CD4-positive, alpha-beta T cell (primary cell): ENCODE results near the gene CDK8. TPM values are rescaled to one million over a fixed set of nuclear protein-coding genes. Genes with fewer than 3 reads are reported as not detected.

Source experiments
- ATAC-seq: fragments of 200-7000 bp; cut with Tn5 transposase; one replicate; pipeline ENCODE4 v1.10.0; 2022; ENCODE audit warnings: mild to moderate bottlenecking; ENCODE audit not compliant: poor library complexity
- CTCF ChIA-PET: fragments of 350-600 bp; sonication (Branson Sonifier 250); formaldehyde crosslinking; loops from one replicate; lab custom pipeline; 2021; ENCODE audit warnings: antibody characterized with exemption, inconsistent platforms; lab: Charles Lee
- POLR2A ChIA-PET: fragments of 350-600 bp; sonication (Branson Sonifier 250); formaldehyde crosslinking; loops from one replicate; lab custom pipeline; 2021; ENCODE audit warnings: antibody characterized with exemption, inconsistent platforms; lab: Charles Lee
- DNase-seq, 14 experiments: peaks; one replicate each; pipeline ENCODE4 v3.0.0-alpha.2; 2013 to 2020; ENCODE audit warnings: mixed read lengths in 2 of 14
- H3K27ac ChIP-seq, 2 donors: one replicate each; pipeline versions ENCODE4 v1.5.1 to v1.7.0; 2013; ENCODE audit warnings: low read length in 2 of 2, low read depth in 1 of 2, mild to moderate bottlenecking in 1 of 2
- H3K27me3 ChIP-seq, 2 experiments: 1 replicate in 1 of 2; 2 replicates in 1 of 2; pipeline versions ENCODE4 v1.6.1 to v1.7.0; 2013; ENCODE audit warnings: low read length in 2 of 2, control low read depth in 1 of 2, mild to moderate bottlenecking in 1 of 2, moderate library complexity in 1 of 2; ENCODE audit not compliant: insufficient read depth in 2 of 2, control insufficient read depth in 1 of 2
- H3K36me3 ChIP-seq: one replicate; pipeline ENCODE4 v1.6.1; 2013; ENCODE audit warnings: low read length, control low read depth; ENCODE audit not compliant: insufficient read depth
- H3K4me1 ChIP-seq: one replicate; pipeline ENCODE4 v1.6.1; 2013; ENCODE audit warnings: low read length, control low read depth; ENCODE audit not compliant: insufficient read depth
- H3K4me3 ChIP-seq: one replicate; pipeline ENCODE4 v1.5.1; 2013; ENCODE audit warnings: mild to moderate bottlenecking, low read length, moderate library complexity
- H3K9me3 ChIP-seq, 2 experiments: 1 replicate in 1 of 2; 2 replicates in 1 of 2; pipeline versions ENCODE4 v1.6.1 to v1.7.0; 2013; ENCODE audit warnings: low read length in 2 of 2, mild to moderate bottlenecking in 2 of 2, control low read depth in 1 of 2, moderate library complexity in 1 of 2; ENCODE audit not compliant: control insufficient read depth in 1 of 2, insufficient read depth in 1 of 2
- H3K27ac Mint-ChIP-seq: one replicate; pipeline ENCODE4 v1.8.0; 2020; ENCODE audit warnings: mixed read lengths
- H3K27me3 Mint-ChIP-seq: one replicate; pipeline ENCODE4 v1.8.0; 2021; ENCODE audit warnings: mixed read lengths
- H3K36me3 Mint-ChIP-seq: one replicate; pipeline ENCODE4 v1.8.0; 2021; ENCODE audit warnings: low read depth, mixed read lengths
- H3K4me1 Mint-ChIP-seq: one replicate; pipeline ENCODE4 v1.8.0; 2021; ENCODE audit warnings: low read depth, mixed read lengths
- H3K4me3 Mint-ChIP-seq: one replicate; pipeline ENCODE4 v1.8.0; 2020; ENCODE audit warnings: mild to moderate bottlenecking, mixed read lengths
- H3K9me3 Mint-ChIP-seq: one replicate; pipeline ENCODE4 v1.8.0; 2020; ENCODE audit warnings: mixed read lengths
- CTCF ChIP-seq: fragments of 200-600 bp; IDR thresholded peaks from one replicate; pipeline ENCODE4 v1.8.0; 2022; ENCODE audit warnings: antibody characterized with exemption, mild to moderate bottlenecking
- intact Hi-C, 2 experiments: fragments of 100-400 bp; cut with DNase I in 1 of 2; cut with micrococcal nuclease in 1 of 2; formaldehyde crosslinking; loops; one replicate each; pipeline versions ENCODE4 v1.15.1 to v1.9.0; 2023 to 2025; cut with DNase I, micrococcal nuclease
- total RNA-seq, 174 experiments: library from RNA in 2 of 174; stranded (reverse) in 2 of 174; gene quantifications; one replicate each; pipeline ENCODE4 v1.2.3 and lab custom pipeline; 2021 to 2026

The CDK8 gene
- total RNA-seq, 2 experiments from 2014 or later: 6.0 to 6.7 TPM

GRCh38 chr13:26380930-26381329, 127.0 kb downstream of the CDK8 start:
- Mint-ChIP-seq H3K27me3 (no peaks in the 10 kb centered on the region), H3K4me3 (no peak overlapping the region), H3K9me3 (no peaks in the 10 kb centered on the region), H3K36me3 (peaks cover 17% of the 10 kb centered on the region), H3K4me1 (peaks cover 18% of the 10 kb centered on the region), H3K27ac (no peak overlapping the region)
- Histone ChIP-seq H3K4me3 (no peak overlapping the region), H3K9me3 (no peaks in the 10 kb centered on the region), H3K27me3 (no peaks in the 10 kb centered on the region), H3K27ac (no peak overlapping the region), H3K4me1 (no peaks in the 10 kb centered on the region), H3K36me3 (peaks cover 7% of the 10 kb centered on the region)
- ChIA-PET POLR2A (interaction anchor here (1.2 kb wide), 1 partner anchor 20 kb away, joined by 3 read pairs; no protein-coding TSS in a partner anchor), CTCF (no interaction called here)
- intact Hi-C loops: no loop called here
- no peak for DNase-seq
- ATAC-seq: no peak
- TF ChIP-seq CTCF: no peak

- Histone ChIP-seq H3K27me3 (no peaks in the 10 kb centered on the region), H3K4me1 (no peaks in the 10 kb centered on the region), H3K4me3 (no peak overlapping the region), H3K9me3 (no peaks in the 10 kb centered on the region), H3K27ac (no peak overlapping the region), H3K36me3 (peaks cover 11% of the 10 kb centered on the region)
- no peak for DNase-seq
- peaks cover 32% of the 10 kb centered on the region for H3K36me3 Mint-ChIP-seq
- POLR2A ChIA-PET: no interaction called here
- H3K27me3 Mint-ChIP-seq: no peaks in the 10 kb centered on the region
- no peak overlapping the region for H3K4me3 Mint-ChIP-seq
- H3K4me1 Mint-ChIP-seq: peaks cover 14% of the 10 kb centered on the region
- intact Hi-C loops: no loop called here
- ATAC-seq: no peak
- no peaks in the 10 kb centered on the region for H3K9me3 Mint-ChIP-seq
- CTCF ChIA-PET: no interaction called here
- no peak overlapping the region for H3K27ac Mint-ChIP-seq
- no peak for TF ChIP-seq CTCF
These were observed 128.4 kb downstream of the CDK8 start for GRCh38 chr13:26382366-26382765.

- Histone ChIP-seq H3K27ac (no peak overlapping the region), H3K4me3 (no peak overlapping the region), H3K9me3 (no peaks in the 10 kb centered on the region), H3K36me3 (peaks cover 11% of the 10 kb centered on the region), H3K4me1 (no peaks in the 10 kb centered on the region), H3K27me3 (no peaks in the 10 kb centered on the region)
- H3K27me3 Mint-ChIP-seq: no peaks in the 10 kb centered on the region
- no peak for DNase-seq
- H3K36me3 Mint-ChIP-seq: peaks cover 36% of the 10 kb centered on the region
- no peak overlapping the region for H3K4me3 Mint-ChIP-seq
- H3K4me1 Mint-ChIP-seq: peaks cover 13% of the 10 kb centered on the region
- intact Hi-C loops: no loop called here
- ChIA-PET CTCF (no interaction called here), POLR2A (no interaction called here)
- H3K27ac Mint-ChIP-seq: no peak overlapping the region
- no peaks in the 10 kb centered on the region for H3K9me3 Mint-ChIP-seq
- no peak for ATAC-seq
- no peak for TF ChIP-seq CTCF
These were observed 128.9 kb downstream of the CDK8 start for GRCh38 chr13:26382835-26383234.
